Right lobe of liver (tissue), 4 donors: ENCODE results near the gene RBM5.

Experiments used
- POLR2A ChIP-seq: fragments of 450-650 bp; IDR thresholded peaks from one replicate; pipeline ENCODE4 v1.6.1; 2017; ENCODE audit warnings: antibody characterized with exemption, mild to moderate bottlenecking
- TF ChIP-seq, protein P1 (sequence below), 4 donors: fragments of 200-600 bp in 3 of 4; fragments of 450-650 bp in 1 of 4; IDR thresholded peaks; one replicate each; pipeline versions ENCODE4 v1.5.1 to v1.8.0; 2016 to 2022; ENCODE audit warnings: antibody characterized with exemption in 4 of 4, mild to moderate bottlenecking in 2 of 4
- donor health status: DM: no; HTN: no; CAD: no.
- donor health status: DM: no; HTN: no; CAD: no.
- donor health status: DM: no; HTN: yes; CAD: no.

DNA sequence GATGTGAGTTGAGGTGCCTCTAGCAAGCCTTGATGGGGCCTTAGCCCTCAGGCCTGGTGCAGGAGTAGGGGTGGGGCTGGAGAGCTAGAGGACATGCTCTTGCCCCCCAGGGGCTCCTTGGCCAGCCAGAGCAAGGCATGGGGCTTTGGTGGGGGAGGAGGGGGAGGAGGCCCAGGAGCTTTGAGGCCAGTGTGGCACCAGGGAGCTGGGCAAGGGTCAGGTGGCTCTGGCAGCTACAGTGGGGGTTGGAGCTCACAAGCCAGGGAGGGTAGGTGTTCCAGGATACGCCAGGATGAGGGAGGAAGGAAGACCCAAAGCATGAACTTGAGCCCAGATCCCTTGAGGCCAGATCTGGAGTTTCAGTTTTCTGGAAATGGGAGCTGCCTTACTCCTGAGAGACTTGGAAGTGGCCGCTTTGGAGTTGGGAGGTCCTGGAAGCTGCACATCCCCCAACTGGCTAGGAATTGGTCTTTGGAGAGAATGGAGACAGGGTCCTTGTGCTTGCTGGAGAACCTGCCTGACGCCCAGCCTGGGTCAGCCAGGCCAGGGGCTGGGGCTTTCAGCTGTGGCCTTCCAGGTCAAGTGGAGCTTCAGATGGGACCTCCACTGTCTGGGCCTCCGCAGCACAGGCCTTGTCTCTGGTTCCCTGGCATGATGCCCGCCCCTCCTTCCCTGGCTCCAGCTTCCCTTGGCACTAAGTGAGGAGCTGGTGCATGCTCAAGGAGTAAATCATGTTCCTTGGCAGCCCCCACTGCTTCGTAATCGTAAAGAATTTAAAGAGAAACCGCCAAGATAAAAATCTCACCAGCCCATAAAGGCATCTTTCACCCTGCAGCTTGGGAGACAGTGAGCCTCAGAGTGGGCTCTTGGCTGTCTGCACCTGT, 75.1 kb downstream of the RBM5 start:
- TF ChIP-seq, protein P1, sequence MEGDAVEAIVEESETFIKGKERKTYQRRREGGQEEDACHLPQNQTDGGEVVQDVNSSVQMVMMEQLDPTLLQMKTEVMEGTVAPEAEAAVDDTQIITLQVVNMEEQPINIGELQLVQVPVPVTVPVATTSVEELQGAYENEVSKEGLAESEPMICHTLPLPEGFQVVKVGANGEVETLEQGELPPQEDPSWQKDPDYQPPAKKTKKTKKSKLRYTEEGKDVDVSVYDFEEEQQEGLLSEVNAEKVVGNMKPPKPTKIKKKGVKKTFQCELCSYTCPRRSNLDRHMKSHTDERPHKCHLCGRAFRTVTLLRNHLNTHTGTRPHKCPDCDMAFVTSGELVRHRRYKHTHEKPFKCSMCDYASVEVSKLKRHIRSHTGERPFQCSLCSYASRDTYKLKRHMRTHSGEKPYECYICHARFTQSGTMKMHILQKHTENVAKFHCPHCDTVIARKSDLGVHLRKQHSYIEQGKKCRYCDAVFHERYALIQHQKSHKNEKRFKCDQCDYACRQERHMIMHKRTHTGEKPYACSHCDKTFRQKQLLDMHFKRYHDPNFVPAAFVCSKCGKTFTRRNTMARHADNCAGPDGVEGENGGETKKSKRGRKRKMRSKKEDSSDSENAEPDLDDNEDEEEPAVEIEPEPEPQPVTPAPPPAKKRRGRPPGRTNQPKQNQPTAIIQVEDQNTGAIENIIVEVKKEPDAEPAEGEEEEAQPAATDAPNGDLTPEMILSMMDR (IDR thresholded peaks at IDR 0.05): no peak
- TF ChIP-seq POLR2A: no peak
